Hematopoietic multipotent progenitor cell treated with erythropoietin and hydrocortisone succinate and interleukin-3 and kit ligand, for 8 days (in vitro differentiated cells): ENCODE measurements around the gene NR1I2.

Source experiments
- DNase-seq: peaks from one replicate; pipeline ENCODE4 v3.0.0-alpha.2; 2015

NR1I2 gene

DNA sequence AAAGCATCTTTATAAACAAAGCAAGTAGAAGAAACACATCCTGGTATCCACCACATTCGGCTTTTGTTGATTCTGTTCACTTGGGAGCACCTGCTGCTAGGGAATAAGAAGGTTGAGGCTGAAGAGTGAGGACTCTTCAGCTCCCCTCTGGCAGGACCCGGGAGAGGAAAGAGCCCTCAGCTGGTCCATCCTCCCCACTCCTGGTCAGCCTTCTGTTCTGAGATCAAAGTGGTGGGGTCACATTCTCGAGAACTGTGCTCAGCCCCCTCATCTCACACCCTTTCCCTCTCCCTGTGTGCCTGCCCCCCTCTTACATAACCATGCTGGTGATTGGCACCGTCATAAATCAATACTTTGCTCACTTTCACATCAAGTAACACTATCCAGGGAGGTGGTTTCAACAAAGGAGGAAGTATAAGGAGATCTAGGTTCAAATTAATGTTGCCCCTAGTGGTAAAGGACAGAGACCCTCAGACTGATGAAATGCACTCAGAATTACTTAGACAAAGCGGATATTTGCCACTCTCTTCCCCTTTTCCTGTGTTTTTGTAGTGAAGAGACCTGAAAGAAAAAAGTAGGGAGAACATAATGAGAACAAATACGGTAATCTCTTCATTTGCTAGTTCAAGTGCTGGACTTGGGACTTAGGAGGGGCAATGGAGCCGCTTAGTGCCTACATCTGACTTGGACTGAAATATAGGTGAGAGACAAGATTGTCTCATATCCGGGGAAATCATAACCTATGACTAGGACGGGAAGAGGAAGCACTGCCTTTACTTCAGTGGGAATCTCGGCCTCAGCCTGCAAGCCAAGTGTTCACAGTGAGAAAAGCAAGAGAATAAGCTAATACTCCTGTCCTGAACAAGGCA, at the start of gene NR1I2:
NR1I2 (plus strand) TSS at position 772 of the 869 bp plus-strand sequence.
- DNase-seq: no peak

GRCh38 chr3:119733812-119734211, 48.1 kb upstream of the NR1I2 start:
- DNase-seq: no peak

- no peak for DNase-seq
These were observed 43.2 kb upstream of the NR1I2 start for GRCh38 chr3:119738741-119739140.

GRCh38 chr3:119741657-119742590, 40.0 kb upstream of the NR1I2 start:
- DNase-seq: no peak

DNA sequence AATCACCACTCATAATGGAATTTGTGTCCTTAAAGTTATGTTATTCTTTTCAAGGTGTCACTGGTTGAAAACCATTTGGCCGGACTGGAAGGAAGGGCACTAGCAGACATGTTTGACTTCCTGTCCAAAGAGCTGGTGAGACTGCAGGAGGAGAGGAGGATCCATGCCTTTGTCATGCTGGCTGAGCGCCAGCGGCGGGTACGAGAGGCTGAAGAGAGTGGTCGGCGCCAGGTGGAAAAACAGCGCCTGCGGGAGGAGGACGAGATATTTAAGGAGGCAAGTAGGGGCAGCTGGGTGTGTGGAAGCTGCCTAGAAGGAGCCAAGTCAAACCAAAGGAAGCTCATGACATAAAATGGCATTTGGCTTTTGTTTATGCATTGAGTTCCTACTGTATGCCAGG, 38.0 kb upstream of the NR1I2 start:
- DNase-seq: no peak

GRCh38 chr3:119745942-119746341, 36.0 kb upstream of the NR1I2 start:
- no peak for DNase-seq

DNA sequence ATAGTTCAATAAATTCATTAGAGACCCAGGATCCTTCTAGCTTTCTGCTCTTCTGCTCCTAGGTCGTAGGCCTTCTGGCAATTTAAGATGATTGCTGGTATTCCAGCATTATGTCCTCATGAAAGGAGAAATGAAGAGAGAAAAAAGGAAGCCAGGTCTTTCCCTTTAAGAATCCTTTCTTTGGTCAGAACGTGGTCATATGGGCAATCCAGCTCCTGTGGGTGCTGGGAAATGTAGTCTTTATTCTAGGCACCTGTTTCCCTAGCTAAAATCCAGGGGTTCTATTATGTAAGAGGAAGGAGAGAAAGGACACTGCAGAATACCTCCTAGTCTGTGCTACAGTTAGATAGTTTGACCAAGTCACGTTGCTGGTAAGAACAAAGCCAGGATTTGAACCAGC, 35.5 kb upstream of the NR1I2 start:
- no peak for DNase-seq

GRCh38 chr3:119747357-119747756, 34.5 kb upstream of the NR1I2 start:
- no peak for DNase-seq

DNA sequence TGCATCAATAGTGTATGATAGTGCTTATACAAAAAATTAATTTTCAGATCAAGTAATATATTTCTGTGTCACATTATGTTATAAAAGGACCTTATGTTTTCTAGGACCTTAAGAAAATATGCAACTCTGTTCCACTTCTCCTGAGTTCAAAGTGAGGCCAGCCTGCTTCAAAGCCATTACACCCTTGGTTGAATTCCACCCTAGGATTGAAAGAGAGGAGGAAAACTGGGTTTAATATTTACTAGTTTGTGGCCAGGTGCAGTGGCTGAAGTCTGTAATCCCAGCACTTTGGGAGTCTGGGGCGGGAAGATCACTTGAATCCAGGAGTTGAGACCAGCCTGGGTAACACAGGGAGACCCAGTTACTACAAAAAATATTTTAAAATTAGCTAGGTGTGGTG, 32.9 kb upstream of the NR1I2 start:
- no peak for DNase-seq

- DNase-seq: no peak
These were observed 30.5 kb upstream of the NR1I2 start for GRCh38 chr3:119751423-119751822.

- DNase-seq: no peak
These were observed 21.9 kb upstream of the NR1I2 start for GRCh38 chr3:119759962-119760361.

DNA sequence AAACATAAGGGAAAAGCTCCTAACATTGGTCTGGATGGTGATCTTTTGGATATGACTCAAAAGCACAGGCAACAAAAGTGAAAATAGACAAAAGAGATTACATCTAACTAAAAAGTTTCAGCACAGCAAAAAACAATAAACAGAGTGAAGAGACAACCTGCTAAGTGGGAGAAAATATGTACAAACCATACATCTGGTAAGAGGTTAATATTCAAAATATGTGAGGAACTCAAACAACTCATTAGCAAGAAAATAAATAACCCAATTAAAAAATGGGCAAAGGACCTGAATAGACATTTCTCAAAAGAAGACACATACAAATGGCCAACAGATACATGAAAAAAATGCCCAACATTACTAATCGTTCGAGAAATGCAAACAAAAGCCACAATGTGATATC, 19.0 kb upstream of the NR1I2 start:
- DNase-seq: no peak

GRCh38 chr3:119763466-119763865, 18.4 kb upstream of the NR1I2 start:
- DNase-seq: no peak

DNA sequence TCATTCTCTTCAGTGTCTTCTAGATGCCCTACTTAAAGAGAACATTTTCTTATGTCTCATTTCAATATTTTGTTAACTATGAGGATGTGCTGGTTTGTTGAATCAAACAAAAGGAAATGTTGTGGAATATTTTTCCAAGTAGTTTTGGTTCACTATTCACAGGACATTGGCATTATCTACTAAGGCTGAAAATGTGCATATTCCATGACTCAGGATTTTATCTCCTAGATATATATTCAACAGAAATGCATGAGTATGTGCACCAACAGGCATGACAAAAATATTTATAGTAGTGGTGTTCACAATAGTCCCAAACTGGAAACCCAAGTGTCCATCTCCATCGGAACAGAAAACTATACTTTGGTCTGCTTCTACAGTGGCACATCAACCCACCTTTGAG, 16.7 kb upstream of the NR1I2 start:
- DNase-seq: no peak

- no peak for DNase-seq
These were observed 13.8 kb upstream of the NR1I2 start for GRCh38 chr3:119767936-119768601.

DNA sequence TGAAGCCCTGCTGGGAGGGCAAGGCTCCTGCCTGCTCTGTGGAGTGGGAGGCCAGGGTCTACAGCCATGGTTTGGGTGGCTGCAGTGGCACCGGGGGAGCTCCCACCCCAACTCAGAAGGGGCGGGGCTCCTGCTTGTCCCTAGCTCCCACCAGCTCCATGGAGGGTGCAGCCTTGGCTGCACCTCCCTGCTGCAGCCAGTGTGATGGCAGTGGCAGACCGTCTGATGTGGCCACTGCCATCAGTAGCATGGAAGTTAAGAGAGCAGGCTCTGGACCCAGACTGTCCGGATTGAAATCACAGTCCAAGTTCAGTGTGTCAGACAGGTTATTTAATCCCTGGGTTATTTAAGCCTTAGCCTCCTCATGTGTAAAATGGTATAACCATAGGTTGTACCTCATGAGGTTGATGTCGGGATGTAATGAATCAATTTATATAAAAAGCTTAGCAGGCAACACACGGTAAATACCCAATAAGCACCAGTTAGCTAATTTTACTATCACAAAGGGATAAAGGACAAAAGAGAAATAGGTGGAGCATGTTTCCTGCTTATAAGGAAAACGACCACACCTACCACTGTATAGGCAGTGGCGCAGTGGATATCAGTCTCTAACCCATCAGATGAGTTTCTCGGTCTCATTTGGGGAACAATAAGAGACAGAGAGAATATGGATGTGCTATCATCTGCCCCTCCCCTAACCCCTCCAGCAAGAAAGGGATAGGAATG, 13.1 kb upstream of the NR1I2 start:
- DNase-seq: no peak

- DNase-seq: no peak
These were observed 12.3 kb upstream of the NR1I2 start for GRCh38 chr3:119769394-119770149.

- no peak for DNase-seq
These were observed 7.5 kb upstream of the NR1I2 start for GRCh38 chr3:119774444-119774843.

GRCh38 chr3:119776304-119776703, 5.6 kb upstream of the NR1I2 start:
- DNase-seq: no peak

DNA sequence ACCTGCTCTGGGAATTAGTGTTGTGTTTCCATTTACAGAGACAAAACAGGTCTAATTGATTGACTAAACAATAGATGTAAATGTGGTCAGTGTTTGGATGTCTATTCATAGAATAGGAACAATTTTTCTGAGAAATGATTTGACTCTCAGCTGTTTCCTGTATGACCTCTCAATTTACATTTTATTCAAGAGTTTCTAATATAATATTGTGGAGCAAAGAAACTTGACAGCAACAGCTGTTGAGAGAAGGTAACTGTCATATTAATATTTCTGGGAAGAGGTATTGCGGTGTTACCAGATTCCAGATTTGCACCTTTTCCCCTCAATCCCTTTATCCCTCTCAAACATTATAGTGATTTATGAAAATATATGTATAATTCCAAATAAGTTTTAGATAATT, 3.7 kb upstream of the NR1I2 start:
- no peak for DNase-seq

GRCh38 chr3:119778811-119779210, 3.1 kb upstream of the NR1I2 start:
- DNase-seq: no peak
